SW480 (cell line): ENCODE data around the gene ISLR.

Source experiments
- DNase-seq: peaks from one replicate; pipeline ENCODE4 v3.0.0-alpha.2; 2016; ENCODE audit warnings: low spot score

Gene ISLR

DNA sequence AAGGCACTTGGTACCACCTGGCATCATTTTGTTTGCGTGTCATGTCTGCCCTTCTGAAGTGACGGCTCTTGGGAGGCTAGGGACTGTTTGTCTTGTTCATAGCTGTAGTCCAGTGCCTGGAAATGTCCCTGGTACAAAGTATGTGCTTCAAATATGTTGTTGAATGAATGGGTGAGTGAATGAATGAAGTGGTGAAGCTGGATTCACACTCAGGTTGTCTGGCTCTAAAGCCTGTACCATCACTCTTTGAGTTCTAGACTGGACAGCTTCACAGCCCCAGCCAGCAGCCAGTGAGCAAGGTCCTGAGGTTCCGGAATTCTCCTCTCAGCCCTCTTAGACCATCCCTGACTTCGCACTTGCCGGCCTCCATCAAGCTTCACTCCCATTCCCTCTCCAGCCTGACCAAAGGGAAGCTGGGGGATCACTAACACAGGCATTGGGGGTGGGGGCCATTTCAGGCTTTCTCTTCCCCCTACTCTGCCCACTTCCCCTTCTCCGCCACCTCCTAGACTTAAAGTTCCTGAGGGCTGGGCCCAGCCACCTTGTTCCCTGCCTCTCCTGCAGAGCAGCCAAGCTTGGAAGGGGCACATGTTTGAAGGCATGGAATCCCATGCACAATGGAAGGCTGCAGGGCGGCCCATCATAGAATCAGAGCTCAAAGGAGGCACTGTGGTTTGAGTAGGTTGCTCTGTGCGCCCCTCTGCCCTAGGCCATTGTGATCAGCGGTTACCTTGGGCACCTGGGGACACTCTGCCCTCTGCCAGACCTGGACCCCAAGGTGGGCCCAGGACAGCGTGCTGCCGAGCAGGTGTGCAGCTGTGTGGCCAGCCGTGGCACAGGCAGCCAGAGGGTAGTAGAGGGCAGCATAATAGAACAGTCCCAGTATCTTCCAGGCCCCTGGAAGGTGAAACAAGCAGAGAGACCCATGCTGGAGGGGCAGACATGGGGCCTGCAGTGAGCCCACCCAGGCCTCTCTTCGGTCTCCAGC, 21.4 kb downstream of the ISLR start:
- DNase-seq: no peak

- DNase-seq: peak; percentile 81
Measured at GRCh38 chr15:74196175-74196574, 22.7 kb downstream of the ISLR start.

- no peak for DNase-seq
Measured at GRCh38 chr15:74197176-74197965, 23.9 kb downstream of the ISLR start.

- no peak for DNase-seq
Measured at GRCh38 chr15:74199297-74199652, 25.8 kb downstream of the ISLR start.

GRCh38 chr15:74200412-74200815, 26.9 kb downstream of the ISLR start:
- no peak for DNase-seq

- DNase-seq: no peak
Measured at GRCh38 chr15:74200871-74201419, 27.4 kb downstream of the ISLR start.

DNA sequence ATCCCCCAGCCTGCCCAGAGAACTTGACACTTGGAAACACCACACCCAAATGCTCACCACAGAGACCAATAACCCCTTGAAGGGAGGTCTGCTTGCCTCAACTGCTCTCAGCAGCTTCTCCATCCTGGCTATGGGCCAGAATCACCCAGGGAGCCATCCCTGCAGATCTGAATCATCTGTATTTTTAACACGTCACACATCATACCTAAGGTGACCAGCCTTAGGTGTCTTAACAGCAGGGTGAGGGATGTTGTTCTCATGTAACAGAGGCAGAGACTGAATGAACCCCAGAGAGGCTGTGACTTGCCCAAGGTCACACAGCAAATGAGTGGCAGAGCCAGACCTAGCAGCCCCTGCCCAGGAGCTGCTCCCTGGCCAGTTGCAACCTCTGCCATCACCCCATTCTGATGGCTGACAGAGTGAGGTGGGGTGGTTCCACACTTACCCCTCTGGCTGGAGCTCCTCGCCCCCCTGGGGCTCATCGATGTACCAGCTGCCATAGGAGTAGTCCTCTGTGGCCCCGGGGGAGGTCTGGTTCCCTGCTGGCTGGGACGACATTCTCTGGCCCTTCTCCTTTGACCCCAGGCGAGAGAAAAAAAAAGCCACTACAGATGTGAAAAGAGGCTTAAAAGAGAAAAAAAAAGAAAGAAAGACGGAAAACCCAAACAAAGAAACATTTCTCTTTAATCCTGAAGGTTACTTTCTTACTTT, 28.4 kb downstream of the ISLR start:
- DNase-seq: no peak

DNA sequence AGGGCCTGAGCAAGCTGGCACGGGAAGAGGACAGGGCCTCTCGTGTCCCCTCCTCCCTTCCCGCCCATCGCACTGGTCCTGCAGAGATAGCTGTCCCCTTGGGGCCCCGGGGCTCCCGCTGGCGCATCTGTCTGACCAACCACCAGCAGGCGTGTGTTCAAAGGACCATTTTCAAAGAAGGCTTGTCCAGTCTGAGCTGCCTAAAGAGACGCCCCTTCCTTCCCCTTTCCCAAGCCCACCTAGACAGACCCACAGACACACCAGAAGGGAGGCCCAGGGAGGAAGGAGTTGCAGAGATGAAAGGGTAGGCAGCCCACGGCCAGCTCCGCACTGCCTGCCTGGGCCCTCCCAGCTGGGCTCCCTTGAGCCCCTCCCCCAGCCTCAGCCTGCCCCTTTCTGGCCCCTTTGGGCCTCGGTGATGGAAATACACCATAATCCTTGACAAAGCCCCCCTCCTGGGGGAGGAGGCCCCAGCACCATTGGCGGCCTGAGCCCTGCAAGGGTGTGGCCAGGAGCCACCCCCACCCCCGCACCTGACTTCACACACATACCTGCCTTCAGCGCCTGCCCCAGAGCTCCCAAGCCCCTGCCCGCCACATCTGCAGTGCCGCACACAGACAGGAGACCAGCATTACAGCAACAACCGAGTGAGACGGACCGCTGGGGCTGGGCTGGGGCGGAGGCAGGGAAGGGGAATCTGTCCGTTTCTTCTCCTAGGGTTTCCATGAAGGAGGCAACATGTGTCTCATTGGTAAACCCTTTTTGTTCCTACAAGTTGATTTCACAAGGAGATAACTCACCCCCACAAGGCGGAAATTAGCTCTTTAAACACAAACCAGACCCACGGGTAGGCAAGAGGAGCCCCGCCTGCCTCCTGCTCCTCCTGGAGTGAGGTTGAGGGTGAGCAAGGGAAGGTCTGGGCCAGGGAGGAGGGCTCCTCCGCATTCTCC, 29.2 kb downstream of the ISLR start, which contains the start of gene STRA6:
TSS of gene STRA6 (minus strand) at position 336 of the 950 bp plus-strand sequence. CDS start 520 bp downstream, outside the sequence.
- peak; percentile 80 for DNase-seq

DNA sequence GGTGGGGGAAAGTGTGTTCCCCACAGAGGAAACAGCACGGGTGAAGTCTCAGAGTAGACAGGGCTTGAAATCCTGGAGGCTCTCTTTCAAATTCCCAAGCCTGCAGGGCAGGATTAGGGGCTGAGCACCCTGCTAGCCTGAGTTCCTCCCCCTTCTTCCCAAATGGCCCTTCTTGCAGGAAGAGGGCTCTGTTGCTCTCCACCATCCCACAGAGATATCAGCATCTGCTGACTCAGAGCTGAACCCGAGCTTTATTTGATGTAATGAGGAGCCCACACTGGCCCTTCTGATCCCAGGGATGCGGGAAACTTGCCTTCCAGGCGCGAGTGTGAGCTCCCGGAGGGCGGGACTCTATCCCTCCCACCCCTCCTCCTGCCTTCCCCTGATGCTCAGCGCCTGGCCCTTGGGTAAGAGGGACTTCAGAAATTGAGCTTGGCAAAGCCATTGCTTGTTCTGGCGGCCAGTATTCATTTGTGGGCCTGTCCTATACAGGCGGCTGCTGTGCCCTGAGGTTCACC, 30.5 kb downstream of the ISLR start:
- DNase-seq: peak; percentile 74

- no peak for DNase-seq
Measured at GRCh38 chr15:74205582-74205947, 32.1 kb downstream of the ISLR start.

DNA sequence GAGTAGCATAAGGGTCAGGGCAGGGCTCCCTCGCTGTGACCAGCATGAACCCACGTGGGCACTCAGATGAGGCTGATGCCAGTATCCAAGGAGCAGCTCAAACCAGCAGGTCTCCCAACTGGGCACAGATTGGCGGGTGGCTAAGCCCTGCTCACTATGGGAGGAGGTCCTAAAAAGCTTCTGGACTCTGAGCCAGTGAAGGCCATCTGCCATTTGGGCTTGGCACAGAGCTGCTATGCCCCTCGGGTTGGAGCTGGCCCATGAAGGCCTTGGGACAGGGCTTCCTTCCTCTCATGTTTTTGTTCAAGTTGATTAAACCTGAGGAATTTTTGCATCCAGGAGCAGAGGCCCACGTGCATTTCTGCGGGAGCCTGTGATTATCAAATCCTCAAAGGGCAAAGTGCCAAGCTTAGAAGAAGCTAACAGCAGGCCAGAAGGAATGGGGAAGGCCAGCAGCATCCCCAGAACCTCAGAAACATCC, 33.3 kb downstream of the ISLR start:
- no peak for DNase-seq

- DNase-seq: peak; percentile 82
Measured at GRCh38 chr15:74207652-74208440, 34.3 kb downstream of the ISLR start.

GRCh38 chr15:74208496-74208895, 35.0 kb downstream of the ISLR start:
- DNase-seq: no peak

DNA sequence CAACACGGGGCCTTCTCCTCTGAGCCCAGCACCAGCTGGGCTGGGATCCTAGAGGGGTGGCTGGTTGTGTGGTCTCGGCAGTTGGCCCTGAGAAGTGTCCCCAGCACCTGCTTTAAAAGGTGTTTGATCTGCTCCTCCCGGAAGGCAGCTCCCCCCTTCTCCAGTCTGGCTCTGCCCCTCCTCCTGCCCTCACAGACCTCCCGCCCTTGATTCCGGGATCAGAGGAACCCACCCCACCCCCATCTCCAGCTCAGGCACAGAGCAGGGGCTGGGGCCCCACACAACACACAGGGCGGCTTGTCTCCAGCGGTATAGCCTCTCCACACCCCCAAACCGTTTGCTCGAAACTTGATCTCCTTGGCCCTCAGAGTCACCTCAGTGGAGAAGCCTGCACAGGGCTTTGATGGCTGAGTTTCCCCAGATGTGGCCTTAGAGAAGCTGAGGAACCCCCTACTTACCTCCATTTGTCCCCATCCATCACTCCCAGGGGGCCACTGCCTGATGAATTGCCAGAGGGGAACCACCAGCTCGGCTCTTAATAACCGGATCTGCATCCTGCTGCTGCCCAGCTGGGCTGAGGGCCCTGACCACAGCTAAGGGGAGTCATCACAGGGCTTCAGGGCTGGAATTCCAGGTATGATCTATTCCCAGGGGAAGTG, 35.5 kb downstream of the ISLR start:
- peak; percentile 90 for DNase-seq

- DNase-seq: no peak
Measured at GRCh38 chr15:74209560-74209958, 36.0 kb downstream of the ISLR start.

GRCh38 chr15:74209997-74210671, 36.6 kb downstream of the ISLR start:
- DNase-seq: no peak

DNA sequence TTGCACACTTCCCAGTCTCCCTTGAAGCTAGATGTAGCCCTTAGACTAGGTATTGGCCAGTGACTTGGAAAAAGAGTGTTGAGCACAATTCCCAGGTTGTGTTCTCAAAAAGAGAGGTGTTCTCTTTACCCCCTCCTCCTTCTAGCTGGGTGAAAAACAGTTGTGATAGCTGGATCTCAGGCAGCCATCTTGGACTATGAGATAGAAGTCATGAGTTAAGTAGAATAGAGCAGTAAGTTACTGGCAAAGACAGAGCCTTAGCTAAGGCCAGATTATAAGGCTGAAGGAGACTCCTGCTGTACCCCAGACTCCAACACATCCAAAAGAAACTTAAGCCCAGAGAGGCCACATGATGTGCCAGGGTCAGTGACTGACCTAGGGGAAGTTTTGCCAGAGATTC, 37.2 kb downstream of the ISLR start:
- no peak for DNase-seq

DNA sequence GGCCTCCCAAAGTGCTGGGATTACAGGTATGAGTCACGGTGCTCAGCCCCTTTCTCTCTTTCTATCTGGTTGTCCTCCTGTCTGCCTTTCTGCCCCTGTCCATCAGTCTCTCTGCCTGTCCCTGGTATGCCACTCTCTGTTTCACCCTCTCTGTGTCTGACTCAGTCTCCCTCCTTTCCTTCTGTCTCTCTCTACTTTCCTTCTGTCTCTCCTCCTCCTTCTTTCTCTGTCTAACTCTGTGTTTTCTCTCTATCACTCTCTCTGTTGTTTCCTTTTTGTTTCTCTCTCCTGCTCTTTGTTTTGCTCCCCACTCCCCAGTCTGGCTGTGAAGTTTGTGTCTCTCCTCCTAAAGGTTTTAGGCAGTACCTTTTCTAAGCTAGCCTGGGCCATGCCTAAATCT, 38.1 kb downstream of the ISLR start:
- no peak for DNase-seq

DNA sequence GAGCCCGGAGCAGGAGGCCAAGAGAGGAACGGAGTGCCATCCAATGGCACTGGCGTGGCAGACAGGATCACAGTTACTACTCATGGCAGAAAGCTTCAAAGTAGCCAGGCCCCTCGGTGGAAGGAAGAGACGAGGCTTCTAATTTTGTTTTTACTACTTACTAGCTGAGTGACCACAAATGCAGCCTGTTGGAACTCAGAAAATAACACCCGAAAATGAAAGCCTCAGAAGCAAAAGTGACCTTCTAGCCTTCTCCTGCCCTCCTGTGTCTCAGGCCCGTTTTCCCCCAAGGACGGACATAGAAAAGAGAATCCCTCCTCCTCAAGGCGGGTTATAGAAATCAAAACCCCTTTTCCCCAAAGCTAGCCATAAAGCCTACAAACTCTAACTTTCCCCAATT, 39.0 kb downstream of the ISLR start:
- no peak for DNase-seq
